Activated naive CD8-positive, alpha-beta T cell treated with anti-CD3 and anti-CD28 coated beads, Interleukin-2, amount 10 ng/mL, durations not matched to agents 7 days and 5 days (primary cell): ENCODE data around the gene GNAT2. TPM values are rescaled to one million over a fixed set of nuclear protein-coding genes. Genes with fewer than 3 reads are reported as not detected.

Experiments used
- ATAC-seq: fragments of 150-1000 bp; cut with Tn5 transposase; one replicate; pipeline ENCODE4 v1.10.0; 2021; ENCODE audit warnings: low read depth, moderate library complexity
- POLR2A ChIA-PET: fragments of 350-600 bp; sonication (Branson Sonifier 250); formaldehyde crosslinking; loops from one replicate; lab custom pipeline; 2021; ENCODE audit warnings: antibody characterized with exemption; lab: Charles Lee
- DNase-seq: peaks from one replicate; pipeline ENCODE4 v3.0.0; 2021
- H3K27ac Mint-ChIP-seq: one replicate; pipeline ENCODE4 v1.8.0; 2022; ENCODE audit warnings: mild to moderate bottlenecking, mixed read lengths
- H3K27me3 Mint-ChIP-seq: one replicate; pipeline ENCODE4 v1.8.0; 2022; ENCODE audit warnings: mild to moderate bottlenecking, moderate library complexity, mixed read lengths
- H3K36me3 Mint-ChIP-seq: one replicate; pipeline ENCODE4 v1.8.0; 2021; ENCODE audit warnings: mild to moderate bottlenecking, mixed read lengths
- H3K4me1 Mint-ChIP-seq: one replicate; pipeline ENCODE4 v1.8.0; 2021; ENCODE audit warnings: mixed read lengths
- H3K4me3 Mint-ChIP-seq: one replicate; pipeline ENCODE4 v1.8.0; 2022; ENCODE audit warnings: mild to moderate bottlenecking, moderate library complexity, mixed read lengths
- H3K9me3 Mint-ChIP-seq: one replicate; pipeline ENCODE4 v1.8.0; 2021; ENCODE audit warnings: mixed read lengths
- total RNA-seq, 2 experiments: library from RNA; stranded (reverse); gene quantifications; one replicate each; pipeline ENCODE4 v1.2.3, GENCODE V29; 2021

GNAT2 gene
- total RNA-seq, 2 experiments from 2014 or later: 0.22 TPM; not detected in 1

DNA sequence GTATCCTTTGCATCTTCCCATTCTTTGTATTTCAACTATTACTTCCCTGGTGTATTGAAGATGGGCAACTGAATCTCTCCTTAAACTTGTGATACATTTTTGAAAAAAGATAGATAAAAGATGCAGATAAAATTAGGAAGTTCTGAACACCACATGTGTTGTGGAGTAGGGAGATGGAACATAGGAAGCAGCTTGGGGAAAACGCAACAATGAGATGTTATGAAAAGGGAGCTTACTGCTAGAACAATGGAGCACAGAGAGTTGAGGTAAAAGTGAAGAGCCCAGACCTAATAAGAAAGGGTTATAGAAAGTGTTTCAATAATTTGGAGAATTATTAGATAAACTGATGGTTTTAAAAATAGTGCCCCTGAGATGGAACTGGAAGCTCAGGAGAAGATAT, 50.1 kb downstream of the GNAT2 start:
- H3K36me3 Mint-ChIP-seq: peaks cover 8% of the 10 kb centered on the region
- peaks cover 22% of the 10 kb centered on the region for H3K4me1 Mint-ChIP-seq
- DNase-seq (no peak), ATAC-seq (no peak)
- no peaks in the 10 kb centered on the region for H3K27me3 Mint-ChIP-seq
- no peak overlapping the region for H3K27ac Mint-ChIP-seq
- POLR2A ChIA-PET: interaction anchor here (3.5 kb wide), 1 partner anchor 20 kb away, joined by 11 read pairs; the partner anchor contains the start of gene GNAI3
- no peak overlapping the region for H3K4me3 Mint-ChIP-seq
- H3K9me3 Mint-ChIP-seq: no peaks in the 10 kb centered on the region

DNA sequence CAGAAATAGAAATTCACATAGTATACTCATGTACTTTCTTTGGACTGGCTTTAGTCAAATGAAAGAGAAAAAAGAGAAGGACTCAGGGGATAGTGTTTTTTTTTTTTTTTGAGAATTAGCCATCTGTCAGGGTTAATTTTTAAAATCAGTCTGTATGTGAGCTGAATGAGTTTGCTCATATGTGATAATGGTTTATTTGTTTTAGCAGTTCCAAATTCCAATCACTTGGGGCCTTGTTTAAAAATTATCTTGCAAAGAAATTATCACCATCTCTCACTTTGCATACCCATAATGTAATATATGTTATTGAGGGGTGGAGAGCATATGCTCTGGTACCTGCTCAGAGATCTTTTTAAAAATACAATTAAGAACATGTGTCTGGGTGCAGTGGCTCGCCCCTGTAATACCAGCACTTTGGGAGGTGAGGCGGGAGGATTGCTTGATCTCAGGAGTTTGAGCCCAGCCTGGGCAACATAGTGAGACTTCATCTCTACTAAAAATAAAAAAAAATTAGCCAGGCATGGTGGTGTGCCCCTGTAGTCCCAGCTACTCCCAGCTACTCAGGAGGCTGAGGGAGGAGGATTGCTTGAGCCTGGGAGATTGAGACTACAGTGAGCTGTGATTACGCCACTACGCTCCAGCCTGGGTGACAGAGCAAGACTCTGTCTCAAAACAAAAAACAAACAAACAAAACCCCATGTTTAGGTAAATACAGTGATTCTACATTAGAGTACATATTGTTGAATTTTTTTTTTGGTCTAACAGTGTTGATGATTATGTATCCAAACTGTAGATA, 51.3 kb downstream of the GNAT2 start:
- Mint-ChIP-seq H3K36me3 (peaks cover 10% of the 10 kb centered on the region), H3K4me1 (peaks cover 23% of the 10 kb centered on the region), H3K27ac (no peak overlapping the region), H3K27me3 (no peaks in the 10 kb centered on the region), H3K9me3 (no peaks in the 10 kb centered on the region), H3K4me3 (no peak overlapping the region)
- no peak for ATAC-seq
- POLR2A ChIA-PET: interaction anchor here (3.5 kb wide), 1 partner anchor 19 kb away, joined by 11 read pairs; the partner anchor contains the start of gene GNAI3
- DNase-seq: no peak

DNA sequence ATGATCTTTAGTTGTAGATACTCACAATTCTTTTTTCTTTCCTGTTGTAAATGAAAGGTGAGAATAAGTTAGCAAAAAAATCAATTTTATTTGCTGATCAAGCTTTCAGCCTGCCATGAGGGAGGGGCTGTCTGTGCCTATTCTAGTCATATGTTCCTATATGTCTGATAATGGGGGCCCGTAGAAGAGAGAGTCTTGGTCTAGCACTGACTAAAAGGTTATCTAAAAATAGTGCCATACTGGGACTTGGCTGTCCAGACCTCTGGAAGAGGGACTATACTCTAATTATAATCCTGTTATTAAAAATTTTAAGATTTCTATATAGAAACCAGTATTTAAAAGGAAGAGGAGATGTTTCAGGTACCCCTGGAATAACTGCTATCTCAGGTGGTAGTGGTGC, 52.4 kb downstream of the GNAT2 start:
- Mint-ChIP-seq H3K36me3 (peaks cover 10% of the 10 kb centered on the region), H3K27me3 (no peaks in the 10 kb centered on the region), H3K27ac (no peak overlapping the region), H3K4me3 (no peak overlapping the region), H3K4me1 (peaks cover 15% of the 10 kb centered on the region), H3K9me3 (no peaks in the 10 kb centered on the region)
- POLR2A ChIA-PET: no interaction called here
- ATAC-seq (no peak), DNase-seq (no peak)

DNA sequence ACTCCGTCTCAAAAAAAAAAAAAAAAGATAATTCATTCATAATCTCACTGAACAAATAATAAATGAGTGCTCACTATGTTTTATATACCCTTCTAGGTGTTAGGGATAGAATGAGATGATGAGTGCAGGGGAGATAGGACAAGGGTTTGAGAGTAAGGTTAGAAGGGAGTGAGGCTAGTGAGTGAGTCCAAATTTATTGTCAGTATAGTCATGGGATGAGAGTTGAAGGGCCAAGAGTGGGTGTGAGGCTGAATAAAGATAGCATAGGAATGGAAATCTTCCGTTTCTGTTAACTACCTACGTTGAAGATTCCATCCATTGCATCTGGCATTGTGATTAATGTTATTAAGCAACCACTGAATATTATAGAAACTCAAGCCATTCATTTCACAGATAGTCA, 54.2 kb downstream of the GNAT2 start:
- peaks cover 10% of the 10 kb centered on the region for H3K36me3 Mint-ChIP-seq
- peaks cover 21% of the 10 kb centered on the region for H3K4me1 Mint-ChIP-seq
- no peaks in the 10 kb centered on the region for H3K27me3 Mint-ChIP-seq
- ATAC-seq: no peak
- H3K4me3 Mint-ChIP-seq: no peak overlapping the region
- no peak for DNase-seq
- H3K27ac Mint-ChIP-seq: no peak overlapping the region
- POLR2A ChIA-PET: no interaction called here
- no peaks in the 10 kb centered on the region for H3K9me3 Mint-ChIP-seq

DNA sequence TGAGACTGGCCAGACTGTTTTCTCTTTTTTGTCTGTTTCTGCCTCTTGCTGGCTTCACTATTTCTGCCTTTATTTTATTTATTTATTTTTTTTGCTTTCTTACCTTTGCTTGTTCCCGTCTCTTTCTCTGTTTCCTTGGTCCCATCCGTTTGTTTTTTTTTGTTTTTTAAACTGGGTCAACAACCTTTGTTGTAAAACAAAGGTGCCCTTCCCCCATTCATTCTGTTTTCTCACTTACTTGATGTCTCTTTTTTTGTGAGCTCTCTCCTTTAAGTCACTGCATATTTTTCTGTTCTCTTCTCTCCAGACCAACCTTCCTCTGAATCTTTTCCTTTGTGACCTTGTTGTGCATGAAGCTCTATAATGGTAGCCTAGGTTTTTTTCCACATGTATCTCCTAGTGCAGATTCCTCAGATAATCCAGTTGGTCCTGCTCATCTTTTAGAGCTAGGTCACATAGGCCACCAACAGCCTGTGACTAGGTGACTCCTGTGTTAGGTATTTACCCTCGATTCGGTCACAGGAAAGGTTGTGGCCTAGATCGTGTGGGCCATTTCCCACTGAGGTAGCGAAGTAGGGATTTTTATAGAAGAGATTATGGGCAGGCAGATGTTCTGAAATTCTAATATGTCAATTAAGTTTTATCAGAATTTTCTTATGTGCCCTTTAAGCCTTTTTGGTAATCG, 55.1 kb downstream of the GNAT2 start:
- Mint-ChIP-seq H3K27me3 (no peaks in the 10 kb centered on the region), H3K36me3 (peaks cover 12% of the 10 kb centered on the region), H3K4me1 (peaks cover 28% of the 10 kb centered on the region), H3K4me3 (no peak overlapping the region), H3K27ac (no peak overlapping the region), H3K9me3 (no peaks in the 10 kb centered on the region)
- POLR2A ChIA-PET: interaction anchor here (1.0 kb wide), 1 partner anchor 16 kb away, joined by 3 read pairs; the partner anchor contains the start of gene GNAI3
- ATAC-seq (no peak), DNase-seq (no peak)

DNA sequence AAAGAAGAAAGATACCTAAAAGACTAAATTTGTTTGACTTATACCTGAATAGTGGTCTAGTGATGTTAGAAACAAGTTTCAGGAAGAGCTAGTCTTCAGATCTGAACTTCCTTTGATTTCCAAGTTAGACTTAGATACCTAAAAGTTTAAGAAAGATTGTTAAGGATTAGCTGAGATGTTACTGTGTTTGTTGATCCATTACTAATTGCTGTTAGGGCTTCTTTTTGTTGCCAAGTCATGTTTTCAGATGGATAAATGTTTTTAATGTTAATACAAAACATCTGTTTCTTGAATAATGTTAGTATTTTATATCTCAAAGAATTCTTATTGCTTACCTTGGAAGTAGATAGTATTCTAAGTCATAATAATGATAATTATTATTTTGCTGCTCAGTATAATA, 59.4 kb downstream of the GNAT2 start:
- Mint-ChIP-seq H3K36me3 (peaks cover 14% of the 10 kb centered on the region), H3K27ac (no peak overlapping the region), H3K27me3 (no peaks in the 10 kb centered on the region), H3K4me1 (peaks cover 34% of the 10 kb centered on the region), H3K4me3 (no peak overlapping the region), H3K9me3 (peaks cover 2% of the 10 kb centered on the region)
- ATAC-seq: no peak
- DNase-seq: no peak
- POLR2A ChIA-PET: interaction anchor here (2.3 kb wide), 1 partner anchor 11 kb away, joined by 9 read pairs; the partner anchor contains the start of gene GNAI3

DNA sequence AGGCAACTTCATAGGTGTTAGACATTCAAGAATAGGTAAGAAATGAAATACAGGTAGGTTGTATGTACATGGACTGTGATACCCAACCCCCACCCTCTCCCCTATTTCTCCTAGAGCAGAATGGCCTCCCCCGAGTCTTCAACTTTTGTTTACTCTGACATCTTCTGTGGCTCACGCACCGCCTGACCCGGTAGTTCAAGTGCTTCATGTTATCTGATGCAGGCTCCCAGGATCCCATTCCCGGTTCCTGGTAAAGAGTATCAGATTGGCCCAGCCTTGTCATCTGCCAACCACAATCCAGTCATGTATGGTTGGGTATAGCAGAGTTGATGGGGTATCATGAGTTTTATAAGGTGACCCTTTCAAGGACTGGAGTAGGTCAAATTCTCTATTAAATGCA, 61.9 kb downstream of the GNAT2 start:
- ATAC-seq (no peak), DNase-seq (no peak)
- POLR2A ChIA-PET: no interaction called here
- Mint-ChIP-seq H3K27me3 (no peaks in the 10 kb centered on the region), H3K9me3 (peaks cover 2% of the 10 kb centered on the region), H3K4me1 (peaks cover 32% of the 10 kb centered on the region), H3K36me3 (peaks cover 22% of the 10 kb centered on the region), H3K27ac (no peak overlapping the region), H3K4me3 (no peak overlapping the region)

DNA sequence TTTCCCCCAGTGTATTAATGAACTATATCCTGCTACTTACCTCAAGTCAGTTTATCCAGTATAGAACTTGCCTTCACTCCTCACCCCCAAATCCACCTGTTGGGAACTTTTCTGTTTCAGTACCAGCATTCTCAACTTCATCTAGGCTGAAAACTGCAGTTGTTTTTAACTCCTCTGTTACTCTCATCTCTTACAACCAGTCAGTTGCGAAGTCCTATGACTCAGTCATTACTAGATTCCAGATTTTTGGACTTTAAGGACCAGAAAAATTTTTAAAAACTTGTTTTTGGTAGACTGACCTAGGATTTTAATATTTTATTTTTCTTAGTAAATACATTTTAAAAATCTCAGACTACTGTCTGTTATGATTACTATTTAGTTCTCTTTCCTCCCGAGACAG, 62.9 kb downstream of the GNAT2 start:
- H3K27ac Mint-ChIP-seq: no peak overlapping the region
- peaks cover 26% of the 10 kb centered on the region for H3K36me3 Mint-ChIP-seq
- POLR2A ChIA-PET: no interaction called here
- H3K9me3 Mint-ChIP-seq: peaks cover 2% of the 10 kb centered on the region
- DNase-seq: no peak
- no peak overlapping the region for H3K4me3 Mint-ChIP-seq
- ATAC-seq: no peak
- H3K4me1 Mint-ChIP-seq: peaks cover 32% of the 10 kb centered on the region
- H3K27me3 Mint-ChIP-seq: no peaks in the 10 kb centered on the region

Other genes starting within 250 kb of the GNAT2 start
- gene SORT1, start 221.7 kb downstream of the GNAT2 start, total RNA-seq: 10 to 100 TPM in 1 of 2 experiments, 1 to 10 TPM in 1; 6.5 to 11.0 TPM
- gene PSMA5, start 193.2 kb downstream of the GNAT2 start, total RNA-seq: 100 to 1,000 TPM; 135 TPM
- gene SYPL2, start 153.1 kb downstream of the GNAT2 start, total RNA-seq: not detected
- 10 to 100 TPM; 10.4 to 12.4 TPM for gene ATXN7L2, start 135.7 kb downstream of the GNAT2 start, total RNA-seq
- 10 to 100 TPM; 24.3 to 25.1 TPM for gene CYB561D1, start 125.5 kb downstream of the GNAT2 start, total RNA-seq
- gene AMIGO1, start 109.9 kb downstream of the GNAT2 start, total RNA-seq: 1 to 10 TPM; 8.2 to 9.4 TPM
- gene GPR61, start 79.7 kb downstream of the GNAT2 start, total RNA-seq: under 1 TPM in 1 of 2 experiments, not detected in 1; 0.39 TPM
- gene GNAI3, start 71.0 kb downstream of the GNAT2 start, total RNA-seq: 1 to 10 TPM; 8.0 to 8.2 TPM
- gene AMPD2, start 221 bp upstream of the GNAT2 start, total RNA-seq: 100 to 1,000 TPM; 114 to 122 TPM
- 1 to 10 TPM; 5.3 to 5.9 TPM for gene GSTM4, start 36.5 kb upstream of the GNAT2 start, total RNA-seq
- gene GSTM2, start 48.4 kb upstream of the GNAT2 start, total RNA-seq: 10 to 100 TPM; 16.8 to 17.3 TPM
- not detected for gene GSTM1, start 68.2 kb upstream of the GNAT2 start, total RNA-seq
- gene GSTM5, start 92.6 kb upstream of the GNAT2 start, total RNA-seq: not detected
- gene GSTM3, start 121.4 kb upstream of the GNAT2 start, total RNA-seq: 1 to 10 TPM; 5.0 TPM
- not detected for gene EPS8L3, start 144.3 kb upstream of the GNAT2 start, total RNA-seq